Glomerular visceral epithelial cell (primary cell): ENCODE data around the gene RBMS1.

Experiments
- DNase-seq: peaks from one replicate; pipeline ENCODE4 v3.0.0-alpha.2; 2016; ENCODE audit errors: extremely low spot score

RBMS1 gene

DNA sequence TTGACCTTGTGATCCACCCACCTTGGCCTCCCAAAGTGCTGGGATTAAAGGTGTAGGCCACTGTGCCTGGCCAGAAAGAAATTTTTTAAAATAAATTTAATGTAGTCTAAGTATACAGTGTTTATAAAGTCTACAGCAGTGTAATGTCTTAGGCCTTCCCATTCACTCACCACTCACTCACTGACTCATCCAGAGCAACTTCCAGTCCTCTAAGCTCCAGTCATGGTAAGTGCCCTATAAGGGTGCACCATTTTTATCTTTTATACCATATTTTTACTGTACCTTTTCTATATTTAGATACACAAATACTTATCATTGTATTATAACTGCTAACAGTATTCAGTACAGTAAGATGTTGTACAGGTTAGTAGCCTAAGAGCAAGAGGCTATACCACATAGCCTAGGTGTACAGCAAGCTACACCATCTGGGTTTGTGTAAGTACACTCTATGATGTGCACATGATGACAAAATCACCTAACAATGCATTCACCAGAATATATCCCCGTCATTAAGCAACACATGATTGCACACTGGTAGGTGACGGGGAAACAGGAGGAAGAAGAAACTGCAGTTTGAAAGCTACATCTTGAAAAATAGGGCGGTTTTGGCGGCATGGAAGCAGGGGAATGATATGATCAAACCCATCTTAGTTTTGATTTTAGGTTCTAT is 188.4 kb downstream of the RBMS1 start:
- peak; percentile 69 for DNase-seq

DNA sequence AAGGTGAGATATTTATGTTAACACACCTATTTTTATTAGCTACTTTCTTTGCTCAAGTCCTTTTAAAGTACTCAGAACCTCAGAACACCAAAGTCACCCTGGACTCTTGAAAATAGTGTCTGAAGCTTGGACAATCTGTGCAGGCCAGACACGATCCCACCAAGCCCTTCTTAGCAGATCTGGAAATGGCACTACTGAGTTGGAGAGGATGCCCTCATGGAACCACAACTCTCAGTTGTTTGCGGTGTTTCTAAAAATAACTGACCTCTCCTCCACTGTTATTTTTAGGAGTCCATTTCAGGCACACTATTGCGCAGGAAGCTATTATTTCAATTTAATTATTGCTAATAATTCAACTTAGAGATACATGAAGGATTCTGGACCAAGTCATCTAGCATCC is 190.1 kb downstream of the RBMS1 start:
- DNase-seq: no peak

DNA sequence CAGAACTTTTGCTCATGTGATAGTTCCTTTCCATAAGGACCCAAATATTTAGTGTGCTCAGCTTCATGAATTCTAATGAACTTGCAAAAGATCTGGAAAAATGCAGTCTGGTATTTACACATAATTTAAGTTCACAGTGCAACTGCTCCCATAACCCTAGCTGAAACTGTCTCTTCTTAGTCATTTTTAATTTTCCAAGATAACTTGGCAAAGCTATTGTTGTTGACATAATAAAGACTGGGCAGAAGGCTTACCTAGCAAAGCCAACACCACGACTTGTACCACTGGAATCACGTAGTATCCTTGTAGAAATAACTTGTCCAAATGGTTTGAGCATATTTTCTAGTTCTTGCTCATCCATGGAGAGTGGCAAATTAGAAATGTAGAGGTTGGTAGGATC is 190.5 kb downstream of the RBMS1 start:
- DNase-seq: no peak

DNA sequence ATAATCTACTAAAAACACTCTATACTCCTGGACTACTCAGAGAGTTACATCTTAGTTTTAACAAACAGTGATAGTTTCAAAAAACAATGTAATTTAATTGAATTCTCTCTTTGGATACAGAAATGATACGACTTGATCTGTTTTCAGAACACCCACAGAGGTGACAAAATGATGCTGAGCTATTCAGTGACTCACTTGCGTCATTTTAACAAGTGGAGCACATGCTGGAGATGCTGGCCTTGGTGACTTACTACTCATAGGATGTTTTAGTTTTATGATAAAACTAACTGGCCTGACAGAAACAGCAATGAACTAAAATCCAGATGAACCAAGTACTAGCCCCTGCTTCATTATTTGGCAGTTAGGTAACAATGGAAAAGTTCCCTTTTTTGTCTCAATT is 192.2 kb downstream of the RBMS1 start:
- DNase-seq: no peak

DNA sequence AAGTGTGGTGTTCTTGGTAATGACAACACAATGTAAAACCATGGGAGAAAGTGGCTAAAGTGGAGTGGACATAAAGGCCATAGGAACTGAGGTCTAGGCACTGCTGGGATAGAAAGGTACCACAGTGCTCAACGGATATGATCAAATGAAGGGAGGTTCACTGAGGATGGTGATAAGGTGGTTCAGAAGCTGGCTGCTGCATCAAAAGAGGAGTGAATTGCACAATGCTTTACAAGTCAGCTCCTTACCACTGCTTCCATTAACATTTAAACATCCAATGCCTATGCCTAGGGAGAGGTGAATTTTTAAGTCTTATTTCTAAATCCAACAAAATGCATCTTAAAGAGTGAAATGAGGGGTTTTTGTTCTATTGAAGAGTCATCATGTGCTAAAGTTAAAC is 193.4 kb downstream of the RBMS1 start:
- no peak for DNase-seq

DNA sequence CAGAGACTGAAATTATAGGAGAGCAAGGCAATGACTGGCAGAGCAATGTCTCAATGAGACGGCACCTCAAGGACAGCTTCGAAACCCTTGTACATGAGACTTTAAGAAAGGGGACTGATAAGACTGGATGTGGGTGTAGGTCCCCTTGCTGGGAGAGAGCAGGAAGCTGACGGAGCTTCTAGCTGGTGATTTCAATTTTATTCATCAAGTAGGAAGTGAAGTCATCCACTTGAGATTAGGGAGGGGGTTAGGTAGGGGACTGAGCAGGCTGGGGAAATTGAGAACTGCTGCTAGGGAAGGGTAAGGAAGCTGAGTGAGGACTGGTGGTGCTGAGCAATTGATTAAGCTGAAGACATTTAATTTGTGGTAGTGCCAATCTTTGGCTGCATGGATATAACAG is 194.1 kb downstream of the RBMS1 start:
- DNase-seq: no peak

DNA sequence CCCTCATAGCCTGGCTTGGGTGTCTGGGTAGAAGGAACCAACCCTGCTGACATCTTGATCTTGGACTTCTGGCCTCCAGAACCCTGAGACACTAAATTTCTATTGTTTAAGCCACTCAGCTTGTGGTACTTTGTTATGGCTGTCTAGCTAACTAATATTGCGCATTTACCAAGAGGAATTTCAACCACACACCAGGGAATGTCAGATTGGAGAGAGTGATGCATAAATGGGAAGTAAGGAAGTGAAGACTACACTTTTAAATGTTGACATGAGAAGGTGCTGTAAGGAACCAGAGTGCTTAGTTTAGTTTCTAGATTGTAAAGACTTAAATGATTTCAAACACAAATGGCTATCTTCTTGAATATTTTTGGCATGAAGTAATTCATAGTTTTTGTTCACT is 194.6 kb downstream of the RBMS1 start:
- peak; percentile 49 for DNase-seq

DNA sequence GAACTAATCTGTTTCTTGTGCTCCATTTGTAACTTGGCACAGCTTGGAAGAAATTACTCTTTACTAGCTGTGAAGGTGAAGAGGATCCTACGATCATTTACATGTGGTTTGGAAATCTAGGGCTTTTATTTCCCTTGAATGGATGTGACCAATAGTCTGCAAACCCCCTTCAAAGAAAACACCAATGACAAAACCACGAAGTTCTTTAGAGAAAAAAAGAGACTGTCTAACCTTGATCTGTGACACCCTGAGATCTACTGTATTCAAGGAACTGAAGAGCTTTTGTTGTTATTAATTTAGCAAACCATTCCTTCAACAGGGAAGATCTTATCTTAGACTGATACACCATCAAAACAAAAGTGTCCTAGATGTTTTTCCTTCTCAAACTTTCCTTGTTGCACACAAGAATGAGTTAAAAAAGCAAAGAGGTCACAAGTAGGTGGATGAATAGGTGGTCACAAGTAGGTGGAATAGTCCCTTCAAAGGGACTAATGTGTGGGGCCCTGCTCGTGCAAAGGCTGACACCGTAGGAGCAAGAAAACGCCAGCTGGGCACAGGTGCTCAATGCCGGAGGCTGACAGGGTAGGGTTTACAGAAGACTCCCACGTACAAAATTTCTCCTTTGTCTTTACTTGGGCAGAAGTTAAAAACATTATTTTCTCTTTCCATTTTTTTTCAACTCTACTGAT is 197.9 kb downstream of the RBMS1 start:
- DNase-seq: no peak

DNA sequence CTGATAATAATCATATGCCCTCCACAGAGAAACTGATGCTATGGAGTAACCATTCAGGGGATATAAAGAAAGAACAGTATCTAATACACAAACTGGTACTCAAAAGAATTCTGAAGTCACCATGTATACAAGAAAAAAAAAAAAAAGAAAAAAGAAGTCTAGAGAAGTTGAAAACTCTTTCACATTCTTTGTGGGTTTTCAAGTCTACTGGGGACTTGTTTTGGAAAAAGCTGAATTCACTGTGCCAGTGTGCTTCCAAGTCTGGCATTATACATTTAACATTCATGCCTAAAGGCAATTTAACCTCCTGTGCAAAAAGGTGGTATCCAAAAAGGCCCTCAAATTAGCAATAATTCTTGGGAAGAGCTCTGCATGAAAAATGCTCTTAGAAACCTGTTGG is 198.7 kb downstream of the RBMS1 start:
- no peak for DNase-seq

DNA sequence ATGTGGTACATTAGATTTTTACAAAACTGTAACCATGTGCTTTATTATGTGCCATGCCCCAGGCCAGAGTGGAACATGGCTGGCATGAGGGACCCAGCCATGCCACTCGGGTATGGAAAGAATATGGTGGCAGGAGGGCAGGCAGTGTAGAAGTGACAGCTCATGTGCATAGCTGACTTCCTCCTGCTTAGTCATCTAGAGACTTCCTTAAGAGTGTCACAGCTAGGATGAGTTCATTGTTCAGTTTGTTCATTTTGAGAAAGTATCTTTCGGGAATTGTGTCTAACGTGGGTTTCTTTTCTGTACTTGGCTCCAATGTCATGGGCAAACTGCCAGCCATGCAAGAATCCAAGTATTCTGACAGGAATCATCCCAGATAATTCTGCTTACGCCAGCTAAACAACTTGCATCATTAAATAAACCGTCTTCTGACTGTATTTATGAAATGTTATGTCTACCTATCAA is 199.2 kb downstream of the RBMS1 start:
- peak; percentile 52 for DNase-seq

DNA sequence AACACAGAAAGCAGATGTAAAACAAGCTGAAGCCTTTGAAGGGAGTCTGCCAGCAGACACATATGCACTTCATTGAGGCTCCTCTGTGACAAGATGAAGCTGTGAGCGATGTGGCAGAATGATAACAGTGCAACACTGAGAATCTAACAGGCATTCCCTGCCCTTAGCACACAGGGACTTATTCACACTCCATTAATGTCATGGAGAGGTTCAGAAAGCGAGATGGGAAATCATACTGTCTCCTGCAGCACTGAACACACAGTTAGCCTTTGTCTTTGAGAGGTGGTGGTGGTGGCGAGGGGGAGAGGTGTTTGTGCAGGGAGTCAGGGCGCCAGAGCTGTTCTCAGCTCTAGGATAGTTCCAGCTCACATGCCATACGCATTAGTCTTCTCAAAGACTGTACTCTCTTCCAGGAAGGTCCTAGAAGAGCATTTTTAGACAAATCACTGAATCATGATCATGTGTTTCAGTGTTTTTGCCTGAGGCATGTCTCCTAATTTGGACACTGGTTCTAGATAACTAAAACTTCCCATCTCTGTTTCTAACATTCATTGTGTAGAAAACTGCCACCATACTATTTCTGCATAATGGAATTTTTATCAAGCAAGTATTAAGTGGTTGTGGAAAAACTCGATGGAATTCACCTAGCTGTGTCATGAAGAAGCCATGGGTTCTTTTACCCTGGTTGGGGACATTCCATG is 200.1 kb downstream of the RBMS1 start:
- DNase-seq: peak; percentile 31

DNA sequence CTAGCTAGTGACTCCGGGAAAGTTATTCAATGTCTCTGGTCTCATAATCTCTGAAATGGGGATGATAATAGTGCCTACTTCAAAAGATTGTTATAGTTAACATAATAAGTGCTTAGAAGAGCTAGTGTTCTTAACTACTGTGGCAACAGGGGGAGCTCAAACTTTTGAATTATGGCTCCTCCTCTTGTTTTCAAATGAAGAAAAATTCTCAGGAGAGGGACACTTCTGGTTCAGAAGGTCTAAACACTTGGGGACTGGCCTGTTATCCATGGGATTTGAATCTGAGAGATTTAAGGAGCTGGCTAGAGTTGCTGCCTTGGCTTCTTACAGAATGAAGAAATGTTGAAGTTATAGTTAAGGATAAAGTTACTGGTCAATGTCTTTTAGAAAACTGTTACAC is 201.4 kb downstream of the RBMS1 start:
- DNase-seq: no peak

DNA sequence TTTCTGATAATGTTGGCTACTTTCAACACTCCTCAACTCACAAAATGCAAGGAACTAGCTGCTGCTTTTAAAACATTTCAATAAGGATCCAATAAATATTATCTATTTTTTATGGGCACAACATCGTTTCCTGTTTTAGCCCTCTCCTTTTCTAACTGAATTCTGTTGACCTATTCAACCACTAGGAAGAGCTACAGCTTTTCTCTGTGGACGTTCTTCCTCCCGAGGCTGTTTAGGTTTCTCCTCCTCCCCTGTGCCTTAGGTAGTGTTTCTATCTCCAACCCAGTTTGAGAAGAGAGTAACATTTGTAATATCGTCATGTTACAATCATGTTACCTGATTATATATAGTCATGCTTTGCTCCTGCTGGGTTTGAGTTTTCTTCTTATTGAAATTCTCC is 202.2 kb downstream of the RBMS1 start:
- no peak for DNase-seq

DNA sequence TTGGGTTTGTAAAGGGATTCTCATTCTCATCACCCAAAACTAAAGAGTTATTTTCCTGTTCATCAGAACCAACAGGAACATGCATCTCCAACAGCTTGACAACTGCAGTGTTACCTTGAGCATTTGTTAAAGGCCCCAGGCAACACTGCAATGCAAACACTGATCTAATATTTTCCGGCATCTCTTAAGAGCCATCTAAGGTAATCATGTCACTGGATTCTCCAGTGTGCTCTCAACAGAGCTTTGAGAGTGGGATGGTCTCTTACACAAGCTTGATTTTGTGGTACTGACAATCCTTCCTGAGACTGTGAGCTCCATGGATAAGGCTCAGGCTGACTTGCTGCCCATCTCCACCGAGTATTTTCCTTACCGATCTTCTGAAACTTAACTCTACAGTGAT is 203.0 kb downstream of the RBMS1 start:
- no peak for DNase-seq

DNA sequence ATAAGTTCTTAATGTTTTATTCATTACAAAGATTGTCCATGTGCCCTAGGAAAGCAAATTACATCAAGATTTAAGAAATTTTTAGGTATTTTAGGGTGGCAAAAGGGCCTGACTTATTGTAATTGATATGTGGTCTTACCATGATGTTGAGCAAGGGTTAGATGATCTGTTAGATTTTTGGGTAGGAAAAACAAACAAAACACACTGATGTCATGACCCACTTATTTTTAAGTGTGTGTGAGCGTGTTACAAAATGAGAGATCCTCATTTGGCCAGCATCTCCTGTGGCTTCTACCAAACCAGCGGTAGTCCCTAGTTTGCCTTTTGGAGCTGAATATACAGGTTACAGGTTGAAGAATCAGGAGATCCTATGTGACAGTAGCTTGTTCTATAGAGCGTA is 203.8 kb downstream of the RBMS1 start:
- DNase-seq: no peak

DNA sequence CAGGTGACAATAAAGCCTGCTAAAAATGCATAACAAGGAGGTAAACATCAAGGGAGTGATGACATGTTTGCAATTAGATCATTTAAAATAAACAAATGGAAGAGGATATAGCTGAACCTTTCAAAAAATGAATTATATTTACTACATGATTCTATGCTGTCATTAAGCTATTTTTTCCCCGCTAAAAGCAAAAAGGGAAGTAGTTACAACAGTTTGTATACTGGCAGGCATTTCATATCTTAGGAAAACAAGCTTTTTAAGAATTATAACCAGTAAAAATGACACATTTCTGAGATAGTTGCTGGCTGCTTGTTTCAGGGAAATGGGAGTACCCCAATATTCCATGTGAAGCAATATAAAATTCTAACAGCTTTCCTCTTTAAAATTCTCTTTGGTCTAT is 204.5 kb downstream of the RBMS1 start:
- no peak for DNase-seq

DNA sequence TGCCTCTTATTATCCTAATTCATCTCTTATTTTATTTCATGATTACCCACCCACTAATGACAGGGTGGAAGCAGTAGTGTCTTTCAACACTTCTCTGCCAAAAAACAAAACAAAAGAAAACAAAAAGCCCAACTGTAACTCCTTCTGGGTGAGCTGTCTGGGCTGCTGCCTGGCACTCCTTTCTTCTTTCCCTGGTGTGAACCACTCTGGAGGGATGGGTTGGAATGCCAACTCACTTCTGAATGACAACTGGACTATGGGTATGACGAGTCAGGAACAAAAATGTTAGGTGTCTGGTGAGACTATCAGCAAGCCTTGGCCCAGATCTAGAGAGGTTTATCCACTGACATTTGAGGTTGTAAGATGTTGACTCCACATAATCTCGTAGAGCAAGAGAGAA is 205.3 kb downstream of the RBMS1 start:
- no peak for DNase-seq

DNA sequence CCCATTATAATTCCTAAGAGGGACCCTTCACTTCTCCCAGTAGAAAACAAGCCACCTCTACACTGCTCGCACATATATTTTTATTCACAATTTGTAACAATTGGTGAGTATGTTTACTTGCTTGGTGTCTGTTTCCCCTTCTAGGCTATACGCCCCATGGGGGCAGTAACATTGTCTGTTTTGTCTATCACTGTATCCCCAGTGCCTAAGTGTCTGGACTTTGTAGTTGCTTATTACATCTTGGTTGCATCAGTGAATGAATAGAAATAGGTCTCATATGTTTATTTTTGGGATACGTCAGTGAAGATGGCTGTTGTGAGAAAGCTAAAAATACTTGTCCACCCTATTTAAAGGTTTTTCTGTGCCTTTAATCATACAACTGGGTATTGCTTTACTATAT is 206.1 kb downstream of the RBMS1 start:
- DNase-seq: no peak

DNA sequence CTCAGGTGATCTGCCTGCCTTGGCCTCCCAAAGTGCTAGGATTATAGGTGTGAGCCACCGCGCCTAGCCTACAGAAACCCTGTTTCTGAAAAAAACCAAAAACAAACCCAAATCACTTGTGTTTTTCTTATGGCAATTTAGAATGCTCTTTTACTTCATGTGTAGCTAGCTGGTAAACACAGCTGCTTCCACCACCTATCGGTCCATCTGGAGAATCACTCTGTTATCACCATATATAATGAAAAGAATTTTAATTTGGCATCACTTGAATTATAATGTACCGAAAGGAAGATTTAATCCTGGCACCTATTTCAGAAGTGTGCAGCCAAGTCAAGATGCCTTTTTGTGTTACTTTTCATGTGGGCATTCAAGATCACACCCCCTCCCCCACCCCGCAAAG is 207.1 kb downstream of the RBMS1 start:
- no peak for DNase-seq

DNA sequence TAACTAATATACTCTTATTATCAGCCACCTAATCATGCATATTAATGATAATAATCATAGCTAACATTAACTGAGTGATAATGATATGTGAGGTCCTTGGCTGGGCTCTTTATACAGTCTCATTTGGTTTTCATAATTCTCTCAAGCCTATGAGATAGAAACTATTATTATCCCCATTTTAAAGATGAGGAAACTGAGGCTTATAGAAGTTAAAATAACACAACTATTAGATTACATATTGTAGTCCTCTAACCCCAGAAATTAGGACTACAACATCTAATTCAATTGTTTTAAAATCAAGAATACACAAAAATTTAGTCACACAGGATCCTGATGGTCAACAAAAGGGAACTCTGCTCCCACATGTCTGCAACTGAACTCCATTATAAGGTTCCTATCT is 209.9 kb downstream of the RBMS1 start:
- no peak for DNase-seq

DNA sequence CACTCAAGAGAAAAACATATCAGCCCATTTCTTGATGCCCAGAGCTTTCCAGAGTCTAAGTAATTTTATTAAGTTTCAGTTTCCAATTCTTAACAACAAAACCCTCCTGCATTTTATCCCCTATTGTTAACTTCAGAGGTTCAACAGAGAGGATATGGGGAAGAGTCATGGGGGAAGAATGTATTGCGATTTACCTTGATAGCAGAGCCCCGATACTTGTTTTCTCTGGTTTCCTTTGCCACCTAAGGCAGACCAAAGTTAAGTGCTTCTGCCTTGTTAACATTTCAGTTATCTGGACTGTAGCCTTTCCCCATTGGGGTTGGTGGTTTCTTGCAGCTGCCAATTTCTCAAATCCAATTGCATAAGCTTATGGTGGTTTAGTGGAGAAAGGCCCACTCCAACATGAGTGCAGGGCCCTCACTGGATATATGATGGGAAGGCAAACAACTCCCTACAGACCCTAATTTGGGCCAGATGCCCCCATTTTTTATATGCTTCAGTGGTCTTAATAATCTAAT is 211.5 kb downstream of the RBMS1 start:
- no peak for DNase-seq

DNA sequence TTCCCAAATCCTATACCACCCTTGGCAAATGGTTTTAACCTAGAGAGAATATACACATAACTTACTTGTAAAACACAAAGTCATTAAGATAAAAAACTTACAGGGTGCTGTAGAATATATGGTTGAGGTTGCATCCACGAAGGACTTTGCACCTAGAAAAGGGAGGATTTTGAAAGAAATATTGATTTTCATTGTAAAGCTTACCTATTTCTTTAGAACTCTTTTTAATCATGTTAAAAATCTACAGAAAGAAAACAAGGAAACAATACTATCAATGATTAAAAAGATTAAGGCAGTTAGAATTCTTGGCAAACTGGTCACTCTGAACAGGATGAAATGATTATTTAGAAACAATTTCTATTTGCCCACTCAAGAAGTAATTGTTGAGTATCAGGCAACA is 212.4 kb downstream of the RBMS1 start:
- no peak for DNase-seq
